Colonic mucosa (tissue), 4 donors: Measurements from ENCODE around the gene EPHB6. TPM values are rescaled to one million over a fixed set of nuclear protein-coding genes. Genes with fewer than 3 reads are reported as not detected.

Experiments
- DNase-seq: peaks from one replicate; pipeline ENCODE4 v3.0.0-alpha.2; 2020
- H3K27ac ChIP-seq: fragments of 200-600 bp; one replicate; pipeline ENCODE4 v1.8.0; 2021
- H3K27me3 ChIP-seq: fragments of 200-600 bp; one replicate; pipeline ENCODE4 v1.8.0; 2021
- H3K36me3 ChIP-seq: fragments of 200-600 bp; one replicate; pipeline ENCODE4 v1.8.0; 2021
- H3K4me1 ChIP-seq: fragments of 200-600 bp; one replicate; pipeline ENCODE4 v1.8.0; 2021; ENCODE audit warnings: mild to moderate bottlenecking
- H3K4me3 ChIP-seq: fragments of 200-600 bp; one replicate; pipeline ENCODE4 v1.8.0; 2021
- H3K9ac ChIP-seq, 2 donors: one replicate each; pipeline ENCODE4 v1.7.0; 2013; ENCODE audit warnings: control low read depth in 2 of 2, low read depth in 2 of 2, low read length in 2 of 2
- H3K9me3 ChIP-seq: fragments of 200-600 bp; one replicate; pipeline ENCODE4 v1.8.0; 2021
- intact Hi-C: fragments of 100-400 bp; cut with DNase I; formaldehyde crosslinking; loops from one replicate; pipeline ENCODE4 v1.14.1; 2022
- total RNA-seq, 2 donors: library from RNA; stranded (reverse); fragmentation: NEBNext Ultra II Directional in 1 of 2; extraction: Animal tissue kit (Norgen Biotek cat#: 25700) in 1 of 2; gene quantifications; one replicate each; pipeline ENCODE4 v1.2.1, GENCODE V29; 2021
- TF ChIP-seq, protein P1 (sequence below): fragments of 200-600 bp; IDR thresholded peaks from one replicate; pipeline ENCODE4 v1.8.0; 2022; ENCODE audit warnings: antibody characterized with exemption, mild to moderate bottlenecking
- donor health status: healthy.
- donor health status: DM: no; HTN: no; CAD: no.
- donor health status: DM: no; HTN: no; CAD: no.

The EPHB6 gene, protein sequence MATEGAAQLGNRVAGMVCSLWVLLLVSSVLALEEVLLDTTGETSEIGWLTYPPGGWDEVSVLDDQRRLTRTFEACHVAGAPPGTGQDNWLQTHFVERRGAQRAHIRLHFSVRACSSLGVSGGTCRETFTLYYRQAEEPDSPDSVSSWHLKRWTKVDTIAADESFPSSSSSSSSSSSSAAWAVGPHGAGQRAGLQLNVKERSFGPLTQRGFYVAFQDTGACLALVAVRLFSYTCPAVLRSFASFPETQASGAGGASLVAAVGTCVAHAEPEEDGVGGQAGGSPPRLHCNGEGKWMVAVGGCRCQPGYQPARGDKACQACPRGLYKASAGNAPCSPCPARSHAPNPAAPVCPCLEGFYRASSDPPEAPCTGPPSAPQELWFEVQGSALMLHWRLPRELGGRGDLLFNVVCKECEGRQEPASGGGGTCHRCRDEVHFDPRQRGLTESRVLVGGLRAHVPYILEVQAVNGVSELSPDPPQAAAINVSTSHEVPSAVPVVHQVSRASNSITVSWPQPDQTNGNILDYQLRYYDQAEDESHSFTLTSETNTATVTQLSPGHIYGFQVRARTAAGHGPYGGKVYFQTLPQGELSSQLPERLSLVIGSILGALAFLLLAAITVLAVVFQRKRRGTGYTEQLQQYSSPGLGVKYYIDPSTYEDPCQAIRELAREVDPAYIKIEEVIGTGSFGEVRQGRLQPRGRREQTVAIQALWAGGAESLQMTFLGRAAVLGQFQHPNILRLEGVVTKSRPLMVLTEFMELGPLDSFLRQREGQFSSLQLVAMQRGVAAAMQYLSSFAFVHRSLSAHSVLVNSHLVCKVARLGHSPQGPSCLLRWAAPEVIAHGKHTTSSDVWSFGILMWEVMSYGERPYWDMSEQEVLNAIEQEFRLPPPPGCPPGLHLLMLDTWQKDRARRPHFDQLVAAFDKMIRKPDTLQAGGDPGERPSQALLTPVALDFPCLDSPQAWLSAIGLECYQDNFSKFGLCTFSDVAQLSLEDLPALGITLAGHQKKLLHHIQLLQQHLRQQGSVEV
- total RNA-seq: 1 to 10 TPM; 1.5 to 2.3 TPM

DNA sequence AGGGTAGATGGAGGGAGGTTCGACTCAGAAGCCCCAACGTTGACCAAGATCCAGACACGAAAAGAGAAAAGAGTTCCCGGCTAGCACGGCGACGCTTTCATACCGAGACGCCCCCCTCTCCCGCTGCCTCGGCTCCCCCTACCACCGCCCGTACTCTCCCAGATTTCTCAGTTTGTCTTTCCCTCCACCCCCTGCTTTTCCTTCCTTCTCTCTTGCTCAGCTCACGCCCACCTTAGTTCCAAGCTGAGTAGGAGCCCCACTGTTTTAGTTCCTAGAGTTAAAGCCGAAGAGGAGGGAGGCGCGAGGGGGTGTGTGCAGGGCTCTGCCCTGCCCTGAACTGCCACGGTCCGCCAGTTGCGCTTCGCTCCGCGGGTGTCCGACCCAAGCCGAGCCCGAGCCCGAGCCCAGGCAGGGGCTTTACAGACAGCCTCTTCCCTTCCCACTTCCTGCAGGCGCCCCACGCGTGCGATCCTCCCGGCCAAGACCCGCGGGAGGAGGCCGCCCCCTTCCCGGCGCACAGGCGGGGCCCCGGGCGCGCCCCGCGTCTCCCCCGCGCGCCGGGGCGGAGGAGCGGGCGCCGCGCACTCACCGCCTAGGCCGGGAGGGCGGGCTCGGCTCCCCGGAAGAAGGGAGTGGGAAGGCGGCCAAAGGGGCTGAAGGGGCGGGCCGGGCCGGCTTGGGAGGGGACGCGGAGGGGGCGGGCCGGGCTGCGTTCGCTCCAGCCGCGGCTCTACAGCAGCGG, at the start of gene EPHB6:
Gene EPHB6, plus strand, starts transcription at position 705 of the 742 bp plus-strand sequence. CDS start 8,152 bp downstream, outside the sequence.
- TF ChIP-seq, protein P1, sequence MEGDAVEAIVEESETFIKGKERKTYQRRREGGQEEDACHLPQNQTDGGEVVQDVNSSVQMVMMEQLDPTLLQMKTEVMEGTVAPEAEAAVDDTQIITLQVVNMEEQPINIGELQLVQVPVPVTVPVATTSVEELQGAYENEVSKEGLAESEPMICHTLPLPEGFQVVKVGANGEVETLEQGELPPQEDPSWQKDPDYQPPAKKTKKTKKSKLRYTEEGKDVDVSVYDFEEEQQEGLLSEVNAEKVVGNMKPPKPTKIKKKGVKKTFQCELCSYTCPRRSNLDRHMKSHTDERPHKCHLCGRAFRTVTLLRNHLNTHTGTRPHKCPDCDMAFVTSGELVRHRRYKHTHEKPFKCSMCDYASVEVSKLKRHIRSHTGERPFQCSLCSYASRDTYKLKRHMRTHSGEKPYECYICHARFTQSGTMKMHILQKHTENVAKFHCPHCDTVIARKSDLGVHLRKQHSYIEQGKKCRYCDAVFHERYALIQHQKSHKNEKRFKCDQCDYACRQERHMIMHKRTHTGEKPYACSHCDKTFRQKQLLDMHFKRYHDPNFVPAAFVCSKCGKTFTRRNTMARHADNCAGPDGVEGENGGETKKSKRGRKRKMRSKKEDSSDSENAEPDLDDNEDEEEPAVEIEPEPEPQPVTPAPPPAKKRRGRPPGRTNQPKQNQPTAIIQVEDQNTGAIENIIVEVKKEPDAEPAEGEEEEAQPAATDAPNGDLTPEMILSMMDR: no peak
- peak; percentile 85 for DNase-seq
- peak within 1 kb of the TSS; percentile 46 for H3K4me3 ChIP-seq
- H3K36me3 ChIP-seq: no peaks in the 10 kb centered on the region
- peaks cover 6% of the 10 kb centered on the region for H3K4me1 ChIP-seq
- peak within 1 kb of the TSS; percentile 57 for H3K27ac ChIP-seq
- no peaks in the 10 kb centered on the region for H3K9me3 ChIP-seq
- H3K27me3 ChIP-seq: no peaks in the 10 kb centered on the region
- intact Hi-C loops: loop anchor here (5.0 to 10.0 kb wide), 2 partner anchors 153 to 360 kb away; no protein-coding TSS in a partner anchor
- peak within 1 kb of the TSS; percentile 60 to 67 for H3K9ac ChIP-seq

DNA sequence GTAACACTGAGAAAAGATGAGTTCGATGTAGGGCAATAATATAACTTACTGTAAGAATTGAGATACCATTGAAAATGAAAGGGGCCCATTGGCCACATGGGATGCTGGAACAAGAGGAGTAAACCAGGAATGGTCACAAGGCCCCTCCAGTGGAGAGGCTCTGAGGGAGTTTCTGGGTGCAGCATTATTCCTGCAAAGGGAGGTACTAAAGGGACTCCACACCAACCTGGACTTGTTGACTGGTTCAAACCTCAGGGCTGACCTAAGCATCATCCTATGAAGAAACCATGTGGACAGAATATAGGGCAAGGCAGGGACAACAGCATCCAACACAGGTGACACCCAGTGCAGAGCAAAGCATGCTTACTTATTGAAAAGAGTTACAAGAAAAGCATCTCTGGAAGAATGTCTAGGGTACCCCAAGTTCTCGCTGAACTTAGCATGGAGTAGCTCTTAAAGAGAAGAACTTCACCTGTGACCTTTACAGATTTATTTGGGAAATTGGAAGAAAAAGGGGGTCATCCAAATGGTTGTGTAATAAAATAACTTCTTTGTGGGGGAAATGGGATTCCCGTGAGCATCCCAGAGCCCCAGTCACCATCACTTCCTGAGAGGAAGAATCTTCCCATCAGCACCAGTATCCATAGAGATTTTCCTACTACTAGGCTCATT, 49.4 kb upstream of the EPHB6 start:
- intact Hi-C loops: no loop called here
- Histone ChIP-seq H3K27me3 (no peaks in the 10 kb centered on the region), H3K9me3 (no peaks in the 10 kb centered on the region), H3K9ac (no peak overlapping the region), H3K36me3 (no peaks in the 10 kb centered on the region), H3K27ac (peak overlapping the region; percentile 24), H3K4me1 (no peaks in the 10 kb centered on the region), H3K4me3 (no peak overlapping the region)
- DNase-seq: no peak
- TF ChIP-seq, protein P1: no peak

DNA sequence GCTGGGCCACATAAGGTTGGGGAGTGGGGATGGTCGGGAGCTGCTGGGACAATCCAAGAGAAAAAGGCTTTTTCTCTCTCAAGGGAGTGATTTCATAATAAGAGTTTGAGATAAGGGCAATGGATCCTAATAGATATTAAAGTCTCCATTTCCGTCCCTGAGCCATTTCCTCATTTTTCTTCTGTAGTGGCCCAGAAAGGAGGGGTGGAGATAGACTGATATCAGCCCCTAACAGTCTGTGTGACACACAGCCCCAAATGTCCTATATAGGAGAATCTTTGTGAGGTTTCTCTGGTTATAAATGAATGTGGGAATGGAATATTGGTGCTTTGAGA, 48.9 kb upstream of the EPHB6 start:
- H3K36me3 ChIP-seq: no peaks in the 10 kb centered on the region
- TF ChIP-seq, protein P1: no peak
- H3K27ac ChIP-seq: peak overlapping the region; percentile 24
- H3K4me3 ChIP-seq: no peak overlapping the region
- no peak overlapping the region for H3K9ac ChIP-seq
- no peaks in the 10 kb centered on the region for H3K9me3 ChIP-seq
- no peaks in the 10 kb centered on the region for H3K27me3 ChIP-seq
- H3K4me1 ChIP-seq: no peaks in the 10 kb centered on the region
- no peak for DNase-seq
- intact Hi-C loops: no loop called here

DNA sequence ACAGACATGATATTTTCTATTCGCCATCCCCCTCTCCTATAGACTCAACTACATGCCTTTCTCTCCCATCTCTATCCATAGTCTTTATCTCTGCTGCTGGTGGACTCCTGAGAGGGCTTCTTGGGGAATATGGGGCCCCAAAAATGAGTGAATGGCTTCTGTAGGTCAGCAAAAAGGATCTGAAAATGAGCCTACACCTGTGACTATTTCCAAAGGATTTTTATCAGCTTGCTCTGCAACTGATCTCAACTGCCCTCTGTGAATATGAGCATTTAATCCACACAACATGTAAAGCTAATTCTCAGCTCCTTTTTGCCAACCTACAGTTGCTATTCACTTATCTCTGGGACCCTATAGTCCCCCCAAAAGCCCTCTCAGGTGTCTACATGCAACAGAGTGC, 47.9 kb upstream of the EPHB6 start:
- H3K36me3 ChIP-seq: no peaks in the 10 kb centered on the region
- no peaks in the 10 kb centered on the region for H3K9me3 ChIP-seq
- TF ChIP-seq, protein P1: no peak
- no peak overlapping the region for H3K9ac ChIP-seq
- no peak overlapping the region for H3K4me3 ChIP-seq
- H3K27me3 ChIP-seq: no peaks in the 10 kb centered on the region
- DNase-seq: no peak
- intact Hi-C loops: no loop called here
- H3K4me1 ChIP-seq: no peaks in the 10 kb centered on the region
- peak overlapping the region; percentile 63 for H3K27ac ChIP-seq
